ENCODE results near the gene PLA2G12B.
"Not testable (repeated sequence)": the region's sequence is repeated elsewhere in the genome, so short reads cannot be mapped to it uniquely, and the experiment has no call there.

PLA2G12B gene, protein sequence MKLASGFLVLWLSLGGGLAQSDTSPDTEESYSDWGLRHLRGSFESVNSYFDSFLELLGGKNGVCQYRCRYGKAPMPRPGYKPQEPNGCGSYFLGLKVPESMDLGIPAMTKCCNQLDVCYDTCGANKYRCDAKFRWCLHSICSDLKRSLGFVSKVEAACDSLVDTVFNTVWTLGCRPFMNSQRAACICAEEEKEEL

DNA sequence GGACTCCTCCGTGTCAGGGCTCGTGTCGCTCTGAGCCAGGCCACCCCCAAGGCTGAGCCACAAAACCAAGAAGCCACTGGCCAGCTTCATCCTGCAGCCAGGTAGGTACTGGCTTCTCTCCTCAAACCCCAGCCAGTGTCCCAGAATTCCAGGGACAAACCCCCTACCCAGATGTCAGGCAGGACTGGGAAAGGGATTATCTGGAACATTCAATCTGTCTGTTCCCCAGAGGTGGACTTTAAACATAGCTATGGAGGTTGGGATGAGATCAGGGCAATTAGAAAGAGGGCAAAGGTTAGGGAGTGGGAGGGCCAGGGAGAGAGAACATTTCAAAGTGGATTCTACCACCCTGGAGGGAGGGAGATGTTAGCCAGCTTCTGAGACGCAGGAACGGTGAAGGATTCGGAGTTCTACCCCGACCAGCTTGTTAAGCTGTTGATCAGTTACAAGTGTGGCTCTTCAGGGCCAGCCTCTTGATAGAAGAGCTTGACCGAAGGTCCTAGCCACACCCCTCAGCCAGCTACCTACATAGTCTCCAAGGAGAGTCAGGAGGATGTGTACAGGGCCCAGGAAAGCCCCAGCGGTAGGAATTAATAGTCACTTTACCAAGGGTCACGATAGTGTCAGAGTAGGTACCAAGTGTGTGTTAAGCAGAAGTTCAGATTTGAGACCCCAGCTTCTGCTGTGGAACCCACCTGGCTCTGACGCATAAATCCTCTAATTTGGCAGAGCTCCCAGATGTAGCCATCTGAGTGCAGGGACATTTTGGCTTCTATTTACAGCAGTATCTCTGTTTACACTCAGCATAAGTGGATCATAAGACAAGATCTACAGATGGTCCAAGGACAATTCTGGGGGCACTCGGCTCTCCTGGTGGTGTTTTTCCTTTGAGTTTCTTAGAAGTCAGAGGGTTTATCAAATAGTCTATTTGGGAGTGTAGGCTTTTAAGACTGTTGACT, at the start of gene PLA2G12B:
PLA2G12B (minus strand) TSS at position 211 of the 959 bp plus-strand sequence; CDS start at position 90, 121 bp downstream.
- Mint-ChIP-seq H3K4me3 (no peak within 1 kb of the TSS), H3K27ac (no peak within 1 kb of the TSS), H3K9me3 (no peaks in the 10 kb centered on the region), H3K4me1 (no peaks in the 10 kb centered on the region), H3K27me3 (peaks cover 6 to 9% of the 10 kb centered on the region in 2 donors), H3K36me3 (no peaks in the 10 kb centered on the region)
- no peak for DNase-seq
- no peak for ATAC-seq (replicated peaks)

GRCh38 chr10:73003822-73004221, 49.2 kb upstream of the PLA2G12B start:
- no peak overlapping the region for H3K4me3 Mint-ChIP-seq
- H3K4me1 Mint-ChIP-seq, result no peaks in the 10 kb centered on the region
- ATAC-seq (replicated peaks) (no peak), DNase-seq (no peak)
- peaks cover 0 to 2% of the 10 kb centered on the region in 2 donors for H3K9me3 Mint-ChIP-seq
- no peak overlapping the region for H3K27ac Mint-ChIP-seq
- peaks cover 20 to 36% of the 10 kb centered on the region in 2 donors for H3K36me3 Mint-ChIP-seq
- no peaks in the 10 kb centered on the region for H3K27me3 Mint-ChIP-seq

DNA sequence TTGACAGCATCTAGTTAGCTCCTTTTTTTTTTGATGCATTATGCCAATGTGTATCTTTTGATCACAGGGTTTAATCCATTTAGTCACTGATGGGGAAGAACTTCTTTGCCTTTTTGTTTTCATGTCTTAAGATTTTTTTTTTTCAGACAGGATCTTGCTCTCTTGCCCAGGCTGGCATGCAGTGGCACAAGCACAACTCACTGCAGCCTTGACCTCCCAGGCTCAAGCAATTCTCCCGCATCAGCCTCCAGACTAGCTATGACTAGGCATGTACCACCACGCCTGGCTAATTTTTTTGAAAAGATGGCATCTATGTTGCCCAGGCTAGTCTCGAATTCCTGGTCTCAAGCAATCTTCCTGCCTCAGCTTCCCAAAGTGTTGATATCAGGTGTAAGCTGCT, 46.4 kb upstream of the PLA2G12B start:
- ATAC-seq (replicated peaks), result no peak
- no peaks in the 10 kb centered on the region for H3K4me1 Mint-ChIP-seq
- H3K4me3 Mint-ChIP-seq, result no peak overlapping the region
- H3K27me3 Mint-ChIP-seq, result no peaks in the 10 kb centered on the region
- DNase-seq, result no peak
- H3K9me3 Mint-ChIP-seq, result peaks cover 0 to 4% of the 10 kb centered on the region in 2 donors
- H3K36me3 Mint-ChIP-seq, result peaks cover 19 to 35% of the 10 kb centered on the region in 2 donors
- no peak overlapping the region for H3K27ac Mint-ChIP-seq

DNA sequence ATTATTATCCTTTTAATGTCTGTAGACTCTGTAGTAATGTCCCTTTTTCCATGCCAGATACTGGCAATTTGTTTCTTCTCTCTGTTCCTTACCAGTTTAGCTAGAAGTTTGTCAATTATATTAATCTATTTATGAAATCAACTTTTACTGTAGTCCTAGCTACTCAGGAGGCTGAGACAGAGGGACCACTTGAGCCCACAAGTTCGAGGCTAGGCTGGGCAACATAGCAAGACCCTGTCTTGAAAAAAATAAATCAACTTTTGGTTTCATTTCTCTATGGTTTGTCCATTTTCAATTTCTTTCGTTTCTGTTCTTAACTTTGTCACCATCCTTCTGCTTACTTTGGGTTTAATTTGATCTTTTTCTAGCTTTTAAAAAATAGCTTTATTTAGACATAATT, 42.5 kb upstream of the PLA2G12B start:
- Mint-ChIP-seq H3K36me3 (peaks cover 39 to 54% of the 10 kb centered on the region in 2 donors), H3K27ac (no peak overlapping the region), H3K27me3 (no peaks in the 10 kb centered on the region), H3K4me3 (no peak overlapping the region), H3K9me3 (peaks cover 2 to 4% of the 10 kb centered on the region in 2 donors), H3K4me1 (no peaks in the 10 kb centered on the region)
- no peak for ATAC-seq (replicated peaks)
- DNase-seq, result no peak

DNA sequence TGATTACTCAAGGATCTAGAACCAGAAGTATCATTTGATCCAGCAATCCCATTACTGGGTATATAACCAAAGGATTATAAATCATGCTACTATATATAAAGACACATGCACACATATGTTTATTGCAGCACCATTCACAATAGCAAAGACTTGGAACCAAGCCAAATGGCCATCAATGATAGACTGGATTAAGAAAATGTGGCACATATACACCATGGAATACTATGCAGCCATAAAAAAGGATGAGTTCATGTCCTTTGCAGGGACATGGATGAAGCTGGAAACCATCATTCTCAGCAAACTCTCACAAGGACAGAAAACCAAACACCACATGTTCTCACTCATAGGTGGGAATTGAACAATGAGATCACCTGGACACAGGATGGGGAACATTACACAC, 40.9 kb upstream of the PLA2G12B start:
- peaks cover 42 to 57% of the 10 kb centered on the region in 2 donors for H3K36me3 Mint-ChIP-seq
- not testable (repeated sequence) for H3K4me1 Mint-ChIP-seq; H3K27ac Mint-ChIP-seq; H3K4me3 Mint-ChIP-seq; ATAC-seq (replicated peaks); H3K9me3 Mint-ChIP-seq; DNase-seq; H3K27me3 Mint-ChIP-seq

DNA sequence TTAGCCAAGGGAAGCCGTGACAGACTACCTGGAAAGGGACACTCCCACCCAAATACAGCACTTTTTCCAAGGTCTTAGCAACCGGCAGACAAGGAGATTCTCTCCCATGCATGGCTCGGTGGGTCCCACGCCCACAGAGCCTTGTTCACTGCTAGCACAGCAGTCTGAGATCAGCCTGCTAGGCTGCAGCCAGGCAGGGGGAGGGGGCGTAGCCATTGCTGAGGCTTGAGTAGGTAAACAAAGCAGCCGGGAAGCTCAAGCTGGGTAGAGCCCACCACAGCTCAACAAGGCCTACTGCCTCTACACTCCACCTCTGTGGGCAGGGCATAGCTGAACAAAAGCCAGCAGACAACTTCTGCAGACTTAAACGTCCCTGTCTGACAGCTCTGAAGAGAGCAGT, 35.2 kb upstream of the PLA2G12B start:
- not testable (repeated sequence) for H3K27me3 Mint-ChIP-seq; DNase-seq; H3K4me1 Mint-ChIP-seq; ATAC-seq (replicated peaks); H3K27ac Mint-ChIP-seq; H3K9me3 Mint-ChIP-seq; H3K4me3 Mint-ChIP-seq
- H3K36me3 Mint-ChIP-seq, result peaks cover 33 to 47% of the 10 kb centered on the region in 2 donors

DNA sequence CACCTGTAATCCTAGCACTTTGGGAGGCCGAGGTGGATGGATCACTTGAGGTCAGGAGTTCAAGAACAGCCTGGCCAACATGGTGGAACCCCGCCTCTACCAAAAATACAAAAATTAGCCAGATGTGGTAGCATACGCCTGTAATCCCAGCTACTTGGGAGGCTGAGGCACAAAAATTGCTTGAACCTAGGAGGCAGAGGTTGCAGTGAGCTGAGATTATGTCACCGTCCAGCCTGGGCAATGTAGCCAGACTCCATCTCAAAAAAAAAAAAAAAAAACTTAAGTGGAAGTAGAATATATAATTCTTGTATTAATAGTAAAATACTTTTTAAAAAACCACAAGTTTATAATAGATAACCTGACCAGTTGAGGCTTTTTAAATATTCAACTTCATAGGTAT, 30.0 kb upstream of the PLA2G12B start:
- DNase-seq; H3K4me3 Mint-ChIP-seq; H3K4me1 Mint-ChIP-seq; ATAC-seq (replicated peaks); H3K27ac Mint-ChIP-seq: not testable (repeated sequence)
- H3K9me3 Mint-ChIP-seq, result peaks cover 15 to 25% of the 10 kb centered on the region in 2 donors
- peaks cover 9 to 13% of the 10 kb centered on the region in 2 donors for H3K27me3 Mint-ChIP-seq
- peaks cover 14 to 17% of the 10 kb centered on the region in 2 donors for H3K36me3 Mint-ChIP-seq

- Mint-ChIP-seq H3K27ac (no peak overlapping the region), H3K4me3 (no peak overlapping the region), H3K36me3 (peaks cover 14 to 27% of the 10 kb centered on the region in 2 donors), H3K27me3 (peaks cover 19 to 23% of the 10 kb centered on the region in 2 donors), H3K9me3 (peaks cover 35 to 50% of the 10 kb centered on the region in 2 donors), H3K4me1 (no peaks in the 10 kb centered on the region)
- no peak for DNase-seq
- ATAC-seq (replicated peaks), result no peak
Measured at GRCh38 chr10:72981882-72982529, 27.4 kb upstream of the PLA2G12B start.

GRCh38 chr10:72981028-72981881, 26.6 kb upstream of the PLA2G12B start:
- no peak overlapping the region for H3K27ac Mint-ChIP-seq
- peaks cover 16 to 30% of the 10 kb centered on the region in 2 donors for H3K36me3 Mint-ChIP-seq
- no peak overlapping the region for H3K4me3 Mint-ChIP-seq
- H3K9me3 Mint-ChIP-seq, result peaks cover 37 to 56% of the 10 kb centered on the region in 2 donors
- ATAC-seq (replicated peaks) (no peak), DNase-seq (no peak)
- H3K27me3 Mint-ChIP-seq, result peaks cover 22 to 27% of the 10 kb centered on the region in 2 donors
- H3K4me1 Mint-ChIP-seq, result no peaks in the 10 kb centered on the region

GRCh38 chr10:72980348-72980747, 25.7 kb upstream of the PLA2G12B start:
- Mint-ChIP-seq H3K4me1 (no peaks in the 10 kb centered on the region), H3K9me3 (peaks cover 42 to 56% of the 10 kb centered on the region in 2 donors), H3K27me3 (peaks cover 24 to 37% of the 10 kb centered on the region in 2 donors), H3K4me3 (no peak overlapping the region), H3K27ac (no peak overlapping the region), H3K36me3 (peaks cover 16 to 30% of the 10 kb centered on the region in 2 donors)
- DNase-seq (no peak), ATAC-seq (replicated peaks) (no peak)

GRCh38 chr10:72979709-72980108, 25.1 kb upstream of the PLA2G12B start:
- Mint-ChIP-seq H3K4me3 (no peak overlapping the region), H3K4me1 (no peaks in the 10 kb centered on the region), H3K9me3 (peaks cover 43 to 53% of the 10 kb centered on the region in 2 donors), H3K27ac (no peak overlapping the region), H3K36me3 (peaks cover 17 to 26% of the 10 kb centered on the region in 2 donors), H3K27me3 (peaks cover 25 to 43% of the 10 kb centered on the region in 2 donors)
- no peak for DNase-seq
- no peak for ATAC-seq (replicated peaks)

DNA sequence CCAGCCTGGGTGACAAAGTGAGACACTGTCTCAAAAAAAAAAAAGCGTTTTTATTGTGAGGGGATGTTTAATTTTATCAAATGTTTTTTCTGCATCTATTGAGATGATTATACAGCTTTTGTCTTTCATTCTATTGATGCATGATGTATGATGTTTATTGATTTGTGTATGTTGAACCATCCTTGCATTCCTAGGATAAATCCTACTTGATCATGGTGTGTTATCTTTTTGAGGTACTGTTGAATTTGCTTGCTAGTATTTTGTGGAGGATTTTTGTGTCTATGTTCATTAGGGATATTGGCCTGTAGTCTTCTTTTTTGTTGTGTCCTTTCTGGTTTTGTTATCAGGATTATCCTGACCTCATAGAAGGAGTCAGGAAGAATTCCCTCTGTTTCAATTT, 22.3 kb upstream of the PLA2G12B start:
- peaks cover 25 to 45% of the 10 kb centered on the region in 2 donors for H3K27me3 Mint-ChIP-seq
- DNase-seq (no peak), ATAC-seq (replicated peaks) (no peak)
- H3K4me3 Mint-ChIP-seq, result no peak overlapping the region
- H3K36me3 Mint-ChIP-seq, result peaks cover 18 to 26% of the 10 kb centered on the region in 2 donors
- H3K27ac Mint-ChIP-seq, result no peak overlapping the region
- H3K9me3 Mint-ChIP-seq, result peaks cover 41 to 44% of the 10 kb centered on the region in 2 donors
- no peaks in the 10 kb centered on the region for H3K4me1 Mint-ChIP-seq

GRCh38 chr10:72956001-72956400, 1.4 kb upstream of the PLA2G12B start:
- H3K27me3 Mint-ChIP-seq, result peaks cover 9 to 12% of the 10 kb centered on the region in 2 donors
- no peak overlapping the region for H3K27ac Mint-ChIP-seq
- ATAC-seq (replicated peaks) (no peak), DNase-seq (no peak)
- H3K4me1 Mint-ChIP-seq, result no peaks in the 10 kb centered on the region
- H3K4me3 Mint-ChIP-seq, result no peak overlapping the region
- no peaks in the 10 kb centered on the region for H3K36me3 Mint-ChIP-seq
- no peaks in the 10 kb centered on the region for H3K9me3 Mint-ChIP-seq
